MCF 10A (cell line): Measurements from ENCODE around the gene MED20. TPM values are rescaled to one million over a fixed set of nuclear protein-coding genes. Genes with fewer than 3 reads are reported as not detected.

ENCODE experiments used
- BruUV-seq: library from RNA; stranded (reverse); fragments of 400-500 nt; replicated peaks from 2 replicates; lab custom pipeline; 2021; lab: Mats Ljungman, UMichigan
- CTCF ChIA-PET: fragments of 300-600 bp; sonication (Branson Sonifier 250); formaldehyde crosslinking; extraction: SDS; loops from one replicate; lab custom pipeline; 2021; ENCODE audit warnings: antibody characterized with exemption, inconsistent platforms; lab: Yijun Ruan, JAX
- POLR2A ChIA-PET: fragments of 300-600, 350-650 bp; sonication (Branson Sonifier 250); formaldehyde crosslinking; extraction: SDS; loops from one replicate; lab custom pipeline; 2020; ENCODE audit warnings: antibody characterized with exemption, inconsistent platforms; lab: Yijun Ruan, JAX
- DNase-seq: peaks from one replicate; pipeline ENCODE4 v3.0.0-alpha.2; 2018; ENCODE audit not compliant: unreplicated experiment
- H3K27ac Mint-ChIP-seq: one replicate; pipeline ENCODE4 v1.8.0; 2022; ENCODE audit warnings: mild to moderate bottlenecking, low read depth, mixed read lengths; ENCODE audit not compliant: unreplicated experiment
- H3K27me3 Mint-ChIP-seq: one replicate; pipeline ENCODE4 v1.8.0; 2022; ENCODE audit warnings: mixed read lengths; ENCODE audit not compliant: insufficient read depth, unreplicated experiment
- H3K36me3 Mint-ChIP-seq: one replicate; pipeline ENCODE4 v1.8.0; 2022; ENCODE audit warnings: mild to moderate bottlenecking, moderate library complexity, mixed read lengths; ENCODE audit not compliant: insufficient read depth, unreplicated experiment
- H3K4me1 Mint-ChIP-seq: one replicate; pipeline ENCODE4 v1.8.0; 2022; ENCODE audit warnings: mixed read lengths; ENCODE audit not compliant: insufficient read depth, unreplicated experiment
- H3K4me3 Mint-ChIP-seq: one replicate; pipeline ENCODE4 v1.8.0; 2022; ENCODE audit warnings: mild to moderate bottlenecking, moderate library complexity, mixed read lengths; ENCODE audit not compliant: unreplicated experiment
- H3K9me3 Mint-ChIP-seq: one replicate; pipeline ENCODE4 v1.8.0; 2022; ENCODE audit warnings: mixed read lengths; ENCODE audit not compliant: unreplicated experiment
- CTCF ChIP-seq: fragments of 200-600 bp; IDR thresholded peaks from one replicate; pipeline ENCODE4 v1.8.0; 2022; ENCODE audit warnings: antibody characterized with exemption, mild to moderate bottlenecking; ENCODE audit not compliant: unreplicated experiment
- intact Hi-C: fragments of 100-400 bp; cut with micrococcal nuclease; formaldehyde crosslinking; loops from 2 replicates; pipeline ENCODE4 v1.14.1; 2022
- total RNA-seq: library from RNA; stranded (reverse); gene quantifications from 2 replicates; pipeline ENCODE4 v1.2.3, GENCODE V29; 2022

The MED20 gene
- total RNA-seq, 1 experiment from 2014 or later, result 27.6 TPM

GRCh38 chr6:41939176-41939847 lies 18.4 kb upstream of the MED20 start:
- BruUV-seq, result no TSS peak
- intact Hi-C loops, result loop anchor here (5.0 kb wide), 1 partner anchor 152 kb away; the partner anchor contains the start of gene TOMM6
- peak overlapping the region; percentile 85 for H3K4me3 Mint-ChIP-seq

GRCh38 chr6:41938590-41939175 lies 17.7 kb upstream of the MED20 start:
- peaks cover 71% of the 10 kb centered on the region for H3K36me3 Mint-ChIP-seq
- no peaks in the 10 kb centered on the region for H3K27me3 Mint-ChIP-seq
- no peaks in the 10 kb centered on the region for H3K9me3 Mint-ChIP-seq
- ChIA-PET CTCF (interaction anchor here (0.8 to 10.1 kb wide), 9 partner anchors 9 to 108 kb away, joined by 3 to 117 read pairs (median 3); partner anchors contain the start of genes BYSL, MED20 and TAF8), POLR2A (interaction anchor here (1.0 to 14.4 kb wide), 7 partner anchors 8 to 157 kb away, joined by 3 to 157 read pairs (median 11); partner anchors contain the start of genes BYSL, MED20 and TAF8)
- H3K4me1 Mint-ChIP-seq, result peaks cover 31% of the 10 kb centered on the region
- no peak for TF ChIP-seq CTCF
- H3K27ac Mint-ChIP-seq, result peak overlapping the region; percentile 87
- no TSS peak for BruUV-seq
- peak overlapping the region; percentile 85 for H3K4me3 Mint-ChIP-seq
- DNase-seq, result no peak
- intact Hi-C loops, result loop anchor here (5.0 kb wide), 1 partner anchor 151 kb away; the partner anchor contains the start of gene TOMM6

More at GRCh38 chr6:41939176-41939847, 18.4 kb upstream of the MED20 start:
- TF ChIP-seq CTCF, result no peak
- no peaks in the 10 kb centered on the region for H3K27me3 Mint-ChIP-seq
- H3K9me3 Mint-ChIP-seq, result no peaks in the 10 kb centered on the region
- H3K36me3 Mint-ChIP-seq, result peaks cover 65% of the 10 kb centered on the region
- CTCF ChIA-PET, result interaction anchor here (0.8 to 10.1 kb wide), 13 partner anchors 9 to 151 kb away, joined by 3 to 117 read pairs (median 3); partner anchors contain the start of genes BYSL, MED20 and TAF8
- peak overlapping the region; percentile 87 for H3K27ac Mint-ChIP-seq
- POLR2A ChIA-PET, result interaction anchor here (1.0 to 14.4 kb wide), 8 partner anchors 9 to 158 kb away, joined by 3 to 157 read pairs (median 9); partner anchors contain the start of genes BYSL, MED20 and TAF8
- DNase-seq, result peak; percentile 65
- peaks cover 31% of the 10 kb centered on the region for H3K4me1 Mint-ChIP-seq

GRCh38 chr6:41937861-41938574 lies 17.1 kb upstream of the MED20 start:
- ChIA-PET POLR2A (interaction anchor here (1.5 to 14.4 kb wide), 4 partner anchors 15 to 157 kb away, joined by 3 to 157 read pairs (median 74); partner anchors contain the start of genes BYSL, MED20 and TAF8), CTCF (interaction anchor here (0.7 to 10.1 kb wide), 8 partner anchors 13 to 152 kb away, joined by 3 to 117 read pairs (median 5); partner anchors contain the start of genes BYSL, MED20 and TAF8)
- H3K27ac Mint-ChIP-seq, result peak overlapping the region; percentile 7
- no peak overlapping the region for H3K4me3 Mint-ChIP-seq
- TF ChIP-seq CTCF, result no peak
- intact Hi-C loops, result loop anchor here (5.0 kb wide), 1 partner anchor 151 kb away; the partner anchor contains the start of gene TOMM6
- BruUV-seq, result no TSS peak
- no peak for DNase-seq
- peaks cover 31% of the 10 kb centered on the region for H3K4me1 Mint-ChIP-seq
- peaks cover 78% of the 10 kb centered on the region for H3K36me3 Mint-ChIP-seq
- no peaks in the 10 kb centered on the region for H3K9me3 Mint-ChIP-seq
- H3K27me3 Mint-ChIP-seq, result no peaks in the 10 kb centered on the region
